NCI-H345 treated with DMSO at 0.1 percent for 48 hours (cell line): ENCODE results near the gene BPI.
"Not testable (repeated sequence)": the region's sequence is repeated elsewhere in the genome, so short reads cannot be mapped to it uniquely, and the experiment has no call there.

Experiments used
- DNase-seq: peaks from one replicate; lab custom pipeline; 2025; ENCODE audit not compliant: unreplicated experiment; lab: John Stamatoyannopoulos, UW

BPI gene

DNA sequence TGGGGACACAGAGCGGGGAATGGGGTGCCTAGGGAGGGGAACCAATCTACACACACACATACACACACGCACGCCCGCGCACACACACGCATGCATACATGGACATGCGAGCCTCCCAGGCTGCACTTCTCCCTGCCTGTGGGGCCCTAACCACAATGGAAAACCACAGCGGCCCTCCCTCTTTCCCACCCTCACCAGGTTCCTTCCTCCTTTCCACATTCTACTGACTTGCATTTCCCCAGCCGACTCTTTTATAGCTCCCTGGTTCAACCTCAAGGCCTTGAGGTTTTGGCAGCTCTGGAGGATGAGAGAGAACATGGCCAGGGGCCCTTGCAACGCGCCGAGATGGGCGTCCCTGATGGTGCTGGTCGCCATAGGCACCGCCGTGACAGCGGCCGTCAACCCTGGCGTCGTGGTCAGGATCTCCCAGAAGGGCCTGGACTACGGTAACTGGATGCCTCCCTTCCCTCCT is at the start of gene BPI:
Gene BPI (plus strand): TSS at position 249 of the 472 bp plus-strand sequence. CDS start 68 bp downstream, at position 317.
- DNase-seq = no peak

DNA sequence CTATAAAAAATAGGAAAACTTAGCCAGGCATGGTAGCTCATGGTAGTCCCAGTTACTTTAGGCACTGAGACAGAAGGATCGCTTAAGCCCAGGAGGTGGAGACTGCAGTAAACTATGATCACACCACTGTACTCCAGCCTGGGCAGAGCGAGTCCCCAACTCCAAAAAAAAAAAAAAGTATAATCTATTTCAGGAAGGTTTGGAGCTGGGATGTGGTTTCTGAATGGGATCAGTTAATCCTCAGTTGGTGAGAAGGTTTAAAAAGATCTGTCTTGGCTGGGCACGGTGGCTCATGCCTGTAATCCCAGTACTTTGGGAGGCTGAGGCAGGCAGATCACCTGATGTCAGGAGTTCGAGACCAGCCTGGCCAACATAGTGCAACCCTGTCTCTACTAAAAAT is 49.3 kb upstream of the BPI start:
- not testable (repeated sequence) for DNase-seq

DNA sequence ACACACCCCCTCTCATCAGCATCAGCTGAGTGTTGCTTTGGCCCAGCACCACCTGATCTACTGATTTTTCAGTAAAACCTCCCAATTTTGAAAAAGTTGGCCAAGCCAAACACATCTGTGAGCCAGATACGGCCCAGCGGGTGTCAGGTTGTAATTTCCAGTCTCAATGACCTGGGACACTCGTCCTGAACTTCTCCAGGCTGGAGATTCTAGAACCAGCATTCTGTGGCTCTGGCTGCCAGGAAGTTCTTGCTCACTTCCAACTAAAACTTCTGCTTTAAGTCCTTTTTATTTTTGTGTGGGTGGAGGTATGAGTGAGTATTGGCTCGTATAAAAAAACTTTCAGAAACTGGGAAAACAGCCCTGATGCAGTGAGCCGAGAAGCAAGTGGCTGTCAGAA is 48.6 kb upstream of the BPI start:
- no peak for DNase-seq

DNA sequence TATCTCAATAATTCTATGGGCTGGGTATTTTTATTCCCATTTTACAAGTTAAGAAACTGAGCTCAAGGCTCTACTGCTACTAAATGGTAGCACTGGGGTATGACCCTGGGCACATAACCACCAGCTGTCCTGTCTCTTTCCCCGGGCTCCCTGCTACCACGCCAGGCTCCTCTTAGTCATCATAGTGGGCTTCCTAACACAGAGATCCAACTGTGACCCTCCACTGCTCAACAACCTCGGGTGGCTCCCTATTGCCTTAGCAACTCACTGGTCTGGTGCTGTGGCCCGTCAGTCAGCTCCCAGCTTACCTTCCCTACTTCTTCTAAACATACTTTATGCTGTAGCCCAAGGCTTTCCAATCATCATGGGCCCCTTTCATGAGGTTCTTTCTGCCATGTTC is 47.9 kb upstream of the BPI start:
- DNase-seq = no peak

DNA sequence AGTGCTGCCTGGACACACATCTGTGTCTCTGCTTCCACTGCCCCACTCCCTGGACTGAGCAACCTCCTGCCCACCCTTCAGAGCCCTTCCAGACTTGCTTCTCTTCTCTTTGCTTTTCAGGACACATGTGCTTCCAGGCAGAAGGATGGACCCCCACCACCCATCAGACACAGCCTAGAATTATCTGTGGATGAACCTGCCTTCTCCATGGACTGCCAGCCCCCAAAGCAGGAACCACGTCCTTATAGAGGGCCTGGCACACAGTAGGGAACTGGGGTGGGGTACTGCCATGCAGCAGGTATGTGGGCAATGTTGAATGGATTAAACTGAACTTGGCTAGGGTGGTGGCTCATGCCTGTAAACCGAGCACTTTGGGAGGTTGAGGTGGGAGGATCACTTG is 47.0 kb upstream of the BPI start:
- no peak for DNase-seq

DNA sequence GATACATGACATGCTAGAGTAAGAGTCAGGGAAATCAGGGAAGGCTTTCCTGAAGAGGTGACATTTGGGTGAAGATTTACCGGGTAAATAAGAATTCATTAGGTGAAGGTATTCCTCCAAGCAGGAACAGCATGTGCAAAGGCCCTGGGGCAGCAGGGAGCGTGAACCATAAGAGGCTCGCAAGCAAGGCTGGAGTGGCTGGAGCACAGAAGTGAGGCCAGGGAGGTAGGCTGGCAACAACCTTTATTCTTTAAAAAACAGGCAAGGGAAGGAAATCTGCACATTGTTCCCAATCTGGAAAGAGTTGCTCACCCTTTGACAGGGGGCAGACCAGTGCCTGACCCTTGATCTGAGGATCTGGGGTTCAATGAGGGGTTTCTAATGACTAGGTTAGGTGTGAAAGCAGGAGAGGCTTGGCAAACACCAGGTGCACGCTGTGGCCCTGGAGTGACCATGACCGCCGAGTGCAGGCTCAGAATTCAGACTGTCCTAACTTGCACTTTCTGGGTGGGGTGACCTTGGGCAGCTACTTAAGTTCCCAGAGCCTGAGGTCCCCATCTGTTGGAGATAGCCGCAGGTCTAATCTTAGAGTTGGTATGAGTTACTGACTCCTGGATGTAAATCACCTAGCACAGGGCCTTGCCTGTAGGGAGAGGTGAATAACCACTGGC is 45.3 kb upstream of the BPI start:
- DNase-seq = no peak

DNA sequence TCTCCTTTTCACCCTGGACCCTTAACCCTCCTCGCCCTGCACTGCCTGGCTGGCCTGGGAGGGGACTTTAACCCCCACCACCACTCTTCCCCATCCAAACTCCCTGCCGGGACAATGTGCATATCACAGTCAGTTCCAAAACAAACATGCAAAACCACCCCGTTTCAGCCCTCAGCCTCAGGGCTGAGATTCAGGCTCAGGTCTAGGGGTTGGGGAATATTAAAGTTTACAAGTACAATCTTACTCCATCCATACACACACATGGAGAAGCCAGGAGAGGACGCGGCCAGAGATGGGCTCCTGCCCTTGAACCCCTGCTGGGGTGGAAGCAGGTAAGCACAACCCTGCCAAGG is 44.0 kb upstream of the BPI start:
- no peak for DNase-seq

DNA sequence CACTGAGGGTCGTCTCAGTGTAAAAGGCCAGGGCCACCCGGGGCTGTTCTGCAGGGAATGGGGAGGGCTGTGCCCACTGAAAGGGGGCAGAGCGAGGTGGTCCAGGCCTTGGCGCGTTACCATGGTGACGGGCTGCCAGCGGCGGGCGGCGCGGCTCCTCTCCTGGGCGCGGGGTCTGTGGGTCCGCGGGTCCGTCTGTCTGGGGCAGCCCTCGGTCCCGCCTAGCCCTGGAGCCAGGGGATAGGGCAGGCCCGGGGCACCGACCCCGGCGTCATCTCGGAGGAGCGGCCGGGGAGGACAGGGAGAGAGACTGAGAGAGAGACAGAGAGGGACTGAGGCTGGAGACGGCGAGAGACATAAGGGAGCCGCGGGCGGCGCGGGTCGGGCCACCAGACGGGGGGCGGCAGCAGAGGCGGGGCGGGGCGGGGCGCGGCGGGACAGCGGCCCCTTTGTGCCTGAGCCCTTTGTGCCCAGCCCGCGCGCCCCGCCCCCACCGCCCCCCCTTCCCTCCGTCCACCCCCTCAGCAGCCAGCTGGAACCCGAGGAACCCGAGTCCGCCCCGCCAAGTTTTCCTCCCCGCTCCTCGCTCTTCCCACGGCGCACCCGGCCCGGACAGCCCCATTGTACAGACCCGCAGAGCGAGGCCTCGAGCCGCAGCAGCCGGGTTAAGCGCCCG is 43.4 kb upstream of the BPI start, which contains the start of gene KIAA1755:
Gene KIAA1755 (minus strand): TSS at position 358 of the 676 bp plus-strand sequence. CDS start 235 bp downstream, at position 123.
- DNase-seq = no peak

DNA sequence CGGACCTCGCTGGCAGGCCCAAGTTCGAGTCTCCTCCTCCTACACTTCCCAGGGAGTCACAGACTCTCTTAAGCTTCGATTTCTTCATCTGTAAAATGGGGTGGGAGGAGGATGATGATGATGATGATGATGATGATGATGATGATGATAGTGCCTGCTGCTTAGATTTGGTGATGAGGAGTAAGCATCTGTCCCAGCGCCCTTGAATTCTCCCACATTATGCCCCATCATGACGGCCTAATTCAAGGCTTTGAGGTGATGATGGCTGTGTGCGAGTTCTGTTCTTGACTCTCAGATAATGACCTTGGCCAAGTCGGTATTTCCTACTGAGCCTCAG is 42.9 kb upstream of the BPI start:
- no peak for DNase-seq

DNA sequence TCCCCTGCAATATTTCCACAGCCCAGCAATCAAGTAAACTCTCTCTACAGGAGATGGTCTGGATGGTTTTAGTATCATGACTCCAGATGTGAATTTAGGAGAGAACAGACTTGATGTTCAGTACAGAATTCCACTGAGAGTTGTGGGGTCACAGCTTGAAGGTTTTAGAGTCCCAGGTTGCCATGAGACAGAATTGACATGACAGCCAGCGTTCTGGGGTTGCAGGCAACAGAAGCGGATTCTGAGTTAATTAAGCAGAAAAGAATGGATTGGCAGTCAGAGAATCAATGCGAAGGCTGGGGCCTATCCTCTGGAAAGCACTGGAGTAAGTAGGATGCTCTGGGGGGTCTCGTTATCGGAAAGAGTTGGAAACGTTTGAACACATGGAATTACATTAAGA is 41.0 kb upstream of the BPI start:
- DNase-seq = no peak

DNA sequence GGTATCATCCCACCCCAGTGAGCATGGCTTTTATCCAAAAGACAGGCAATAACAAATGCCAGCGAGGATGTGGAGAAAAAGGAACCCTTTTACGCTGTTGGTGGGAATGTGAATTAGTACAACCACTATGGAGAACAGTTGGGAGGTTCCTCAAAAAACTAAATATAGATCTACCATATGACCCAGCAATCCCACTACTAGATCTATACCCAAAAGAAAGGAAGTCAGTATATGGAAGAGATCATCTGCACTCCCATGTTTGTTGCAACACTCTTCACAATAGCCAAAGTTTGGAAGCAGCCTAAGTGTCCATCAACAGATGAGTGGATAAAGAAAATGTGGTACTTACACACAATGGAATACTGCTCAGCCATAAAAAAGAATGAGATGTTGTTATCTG is 37.5 kb upstream of the BPI start:
- no peak for DNase-seq

DNA sequence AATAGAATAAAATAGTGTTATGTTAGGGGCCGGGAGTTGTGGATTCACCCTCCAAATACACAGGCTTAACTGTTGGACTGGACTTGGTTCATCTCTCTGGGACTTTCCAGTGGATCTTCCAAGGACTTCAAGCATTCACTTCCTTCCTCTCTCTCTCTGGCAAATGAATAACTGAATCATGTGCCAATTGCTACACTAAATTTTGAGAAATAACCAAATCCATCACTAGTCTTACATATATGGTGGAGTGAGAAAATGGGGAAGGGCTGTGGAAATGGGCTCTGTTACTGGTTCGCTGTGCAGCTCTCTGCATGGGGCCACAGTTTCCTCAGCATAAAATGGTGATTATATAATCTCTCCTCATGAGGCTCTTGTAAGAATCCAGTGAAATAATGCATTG is 36.7 kb upstream of the BPI start:
- DNase-seq = no peak

DNA sequence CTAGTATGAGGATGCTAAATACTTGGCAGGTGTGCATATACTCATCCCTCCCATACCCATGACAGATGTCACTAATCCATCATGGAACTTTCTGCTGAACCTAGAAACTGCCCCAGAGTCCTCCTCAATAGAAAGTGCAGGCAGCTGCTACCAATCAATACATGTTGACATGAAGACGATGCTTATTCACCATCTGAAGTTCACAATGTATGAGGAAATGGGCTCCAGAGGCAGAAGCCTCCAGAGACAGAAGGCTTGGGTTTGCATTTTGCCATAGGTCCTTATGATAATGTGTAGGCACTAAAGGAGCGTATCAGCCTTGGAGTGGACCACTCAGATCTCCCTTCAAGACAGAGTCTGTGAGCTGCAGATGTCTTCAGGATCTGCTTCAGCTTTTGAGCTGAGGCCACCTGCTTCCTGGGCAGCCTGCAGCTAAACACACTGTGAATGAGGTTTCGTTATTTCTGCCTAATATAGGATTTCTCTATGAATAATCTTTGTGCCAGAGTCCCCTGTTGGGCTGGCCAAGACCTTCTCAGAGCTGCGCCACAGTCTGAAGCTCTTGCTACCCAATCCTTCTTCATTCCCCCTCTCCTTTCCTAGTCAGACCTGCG is 35.9 kb upstream of the BPI start:
- DNase-seq = no peak

DNA sequence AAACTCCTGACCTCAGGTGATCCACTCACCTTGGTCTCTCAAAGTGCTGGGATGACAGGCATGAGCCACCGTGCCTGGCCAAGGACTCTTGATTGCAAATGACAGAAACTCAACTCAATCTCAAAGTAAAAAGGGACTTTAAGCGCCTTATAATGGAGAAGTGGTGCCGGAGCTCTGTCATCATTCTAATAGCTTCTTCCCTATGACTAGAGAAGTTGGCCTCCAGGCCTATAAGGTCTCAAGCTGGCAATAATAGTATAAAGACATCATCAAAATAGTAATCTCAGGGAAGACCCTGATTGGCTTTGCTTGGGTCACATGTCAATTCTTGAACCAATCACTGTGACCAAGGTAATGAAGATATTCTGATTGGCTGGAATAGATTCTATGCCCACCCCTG is 34.9 kb upstream of the BPI start:
- no peak for DNase-seq

DNA sequence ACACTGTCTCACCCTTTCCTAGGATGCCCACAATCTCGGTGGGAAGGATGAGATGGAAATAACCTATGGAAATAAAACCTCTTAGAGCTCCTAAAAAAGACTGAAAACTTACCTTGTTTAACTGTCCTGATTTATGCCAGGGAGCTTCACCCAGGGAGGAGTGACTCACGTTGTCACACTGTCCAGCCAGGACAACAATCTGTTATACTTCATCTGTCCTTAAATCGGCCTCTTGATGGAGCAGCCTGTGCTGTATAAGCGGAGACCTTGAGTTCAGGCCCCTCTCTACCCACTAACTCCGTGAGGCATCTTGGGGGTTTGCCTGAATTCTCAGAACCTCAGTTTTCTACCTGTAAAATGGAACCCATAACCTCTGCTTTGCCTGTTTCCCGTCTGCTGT is 34.2 kb upstream of the BPI start:
- DNase-seq = no peak

DNA sequence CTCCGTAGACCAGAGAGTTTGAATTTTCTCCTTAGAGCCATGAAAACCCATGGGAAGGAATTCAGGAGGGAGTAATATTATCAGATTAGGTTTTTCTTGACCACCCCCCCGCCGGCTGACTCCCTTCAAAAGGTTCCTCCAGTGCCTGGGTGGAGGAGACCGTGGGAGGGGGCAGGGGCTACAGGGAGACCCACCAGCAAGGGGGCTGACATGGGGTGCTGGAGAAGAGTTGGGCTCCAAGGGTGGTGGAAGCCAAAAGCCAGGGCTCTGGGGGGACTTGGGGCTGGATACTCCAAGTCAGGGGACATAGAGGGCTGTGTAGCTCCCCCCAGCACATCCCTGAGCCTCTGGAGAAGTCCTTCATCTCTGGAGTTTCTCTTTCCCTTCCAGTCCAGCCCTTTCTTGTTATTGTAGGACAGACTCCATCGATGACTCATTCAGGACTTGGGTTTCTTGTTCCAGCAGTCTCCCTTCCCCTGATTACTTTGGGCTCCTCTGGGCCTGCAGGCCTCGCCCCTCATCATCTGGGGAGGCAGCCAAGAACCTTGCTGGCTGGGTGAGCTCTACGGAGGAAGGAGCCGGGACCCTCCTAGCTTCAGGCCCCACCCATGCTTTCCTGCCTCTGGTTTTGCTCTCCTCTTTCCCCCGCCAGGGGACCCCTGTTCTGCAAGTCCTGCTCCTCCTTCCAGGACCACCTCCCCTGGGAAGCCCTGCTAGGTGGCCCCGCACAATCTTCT is 32.9 kb upstream of the BPI start:
- DNase-seq = no peak

DNA sequence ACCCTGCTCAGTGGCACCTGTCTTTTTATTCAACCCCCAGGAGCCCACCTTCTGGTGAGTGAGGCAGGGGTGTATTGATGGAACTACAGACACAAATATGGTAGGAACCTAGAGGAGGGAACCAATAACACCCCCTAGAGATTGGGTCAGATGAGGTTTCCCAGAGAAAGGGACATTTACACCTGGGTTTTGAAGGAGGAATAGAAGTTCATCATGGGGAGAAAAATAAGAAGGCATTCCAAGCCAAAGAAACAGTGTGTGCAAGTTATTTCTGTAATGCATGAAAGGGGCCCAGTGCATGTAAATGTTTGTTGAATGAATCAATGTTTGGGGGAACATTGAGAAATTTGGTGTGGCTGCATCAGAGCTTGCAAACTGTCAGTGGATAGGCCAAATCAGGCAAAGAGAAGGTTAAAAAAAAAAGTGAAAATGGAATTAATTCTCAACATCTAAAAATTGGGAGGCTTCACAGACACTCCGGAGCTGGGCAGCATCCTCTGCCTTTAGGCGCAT is 32.3 kb upstream of the BPI start:
- no peak for DNase-seq

DNA sequence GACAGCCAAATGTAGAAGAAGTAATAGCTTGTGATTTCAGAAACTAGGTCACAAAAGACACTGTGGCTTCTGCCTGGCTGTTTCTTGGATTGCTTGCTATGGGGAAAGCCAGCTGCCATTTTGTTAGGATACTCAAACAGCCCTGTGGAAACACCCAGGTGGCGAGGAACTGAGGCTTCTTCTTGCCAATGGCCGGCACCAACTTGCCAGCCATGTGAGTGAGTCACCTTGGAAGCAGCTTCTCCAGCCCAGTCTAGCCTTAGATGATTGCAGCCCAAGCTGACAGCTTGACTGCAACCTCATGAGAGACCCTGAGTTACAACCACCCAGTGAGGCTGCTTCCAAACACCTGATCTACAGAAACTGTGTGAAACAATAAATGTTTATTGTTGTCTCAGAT is 31.6 kb upstream of the BPI start:
- no peak for DNase-seq

DNA sequence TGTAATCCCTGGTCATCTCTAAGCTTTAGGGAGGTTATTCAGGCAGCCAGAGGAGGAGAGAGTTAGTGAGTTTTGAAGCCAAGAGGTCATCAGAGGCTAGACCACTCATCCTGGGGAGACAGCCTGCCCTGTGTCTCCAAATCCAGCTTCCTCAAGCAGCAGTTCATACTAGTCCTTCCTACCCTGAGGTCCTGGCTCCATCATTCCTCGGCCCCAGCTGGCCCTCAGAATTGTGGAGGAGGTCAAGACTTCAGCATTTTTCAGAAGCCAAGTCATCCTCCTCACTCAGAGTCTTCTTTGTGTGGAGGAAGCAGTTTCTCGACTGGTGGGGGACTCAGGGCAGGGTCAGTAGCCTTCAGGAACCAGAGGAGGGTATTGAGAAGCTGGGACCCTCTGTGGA is 31.0 kb upstream of the BPI start:
- DNase-seq = no peak

DNA sequence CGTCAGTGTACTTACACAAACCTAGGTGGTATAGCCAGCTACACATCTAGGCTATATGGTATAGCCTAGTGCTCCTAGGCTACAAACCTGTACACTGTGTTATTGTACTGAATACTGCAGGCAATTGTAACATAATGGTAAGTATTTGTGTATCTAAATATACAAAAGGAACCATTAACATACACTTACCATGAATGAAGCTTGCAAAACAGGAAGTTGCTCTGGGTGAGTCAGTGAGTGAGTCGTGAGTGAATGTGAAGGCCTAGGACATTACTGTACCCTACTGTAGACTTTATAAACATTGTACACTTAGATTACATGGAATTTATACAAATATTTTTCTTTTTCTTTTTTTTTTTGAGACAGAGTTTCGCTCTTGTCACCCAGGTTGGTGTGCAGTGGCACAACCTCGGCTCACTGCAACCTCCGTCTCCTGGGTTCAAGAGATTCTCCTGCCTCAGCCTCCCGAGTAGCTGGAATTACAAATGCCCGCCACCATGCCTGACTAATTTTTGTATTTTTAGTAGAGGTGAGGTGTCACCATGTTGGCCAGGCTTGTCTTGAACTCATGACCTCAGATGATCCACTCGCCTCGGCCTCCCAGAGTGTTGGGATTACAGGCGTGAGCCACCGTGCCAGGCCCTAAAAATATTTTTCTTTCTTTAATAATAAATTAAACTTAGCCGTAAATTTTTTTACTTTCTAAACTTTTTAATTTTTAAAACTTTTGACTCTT is 28.0 kb upstream of the BPI start:
- DNase-seq = no peak

DNA sequence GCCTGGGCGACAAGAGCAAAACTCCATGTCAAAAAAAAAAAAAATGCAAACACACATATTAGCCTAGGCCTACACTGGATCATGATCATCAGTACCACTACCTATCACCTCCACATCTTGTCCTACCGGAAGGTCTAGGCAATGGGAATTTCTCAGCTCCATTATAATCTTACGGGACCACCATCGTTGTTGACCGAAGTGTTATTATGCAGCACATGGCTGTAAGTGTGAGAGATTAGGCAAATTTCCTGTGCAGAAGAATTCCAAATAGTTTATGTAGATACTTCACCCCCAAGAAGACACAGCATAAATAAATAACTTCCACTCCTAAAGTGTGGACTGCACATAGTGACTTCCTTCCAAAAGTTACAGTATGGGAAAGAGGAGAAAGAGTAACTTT is 26.7 kb upstream of the BPI start:
- no peak for DNase-seq
